HG03469 (cell line): Measurements from ENCODE around the gene EMX1.

Experiments
- ATAC-seq: cut with Tn5 transposase; IDR thresholded peaks from one replicate; pipeline ENCODE4 v1.9.1; 2021; ENCODE audit warnings: mild to moderate bottlenecking, moderate library complexity, moderate number of reproducible peaks; ENCODE audit not compliant: unreplicated experiment

The EMX1 gene

GRCh38 chr2:72942293-72942692, 25.0 kb downstream of the EMX1 start:
- ATAC-seq = no peak

GRCh38 chr2:72942881-72943418, 25.6 kb downstream of the EMX1 start:
- no peak for ATAC-seq

GRCh38 chr2:72943540-72944395, 26.4 kb downstream of the EMX1 start:
- no peak for ATAC-seq

- no peak for ATAC-seq
Measured at GRCh38 chr2:72944804-72945449, 27.6 kb downstream of the EMX1 start.

GRCh38 chr2:72945450-72946019, 28.2 kb downstream of the EMX1 start:
- no peak for ATAC-seq

GRCh38 chr2:72946466-72946865, 29.1 kb downstream of the EMX1 start:
- ATAC-seq = no peak

- ATAC-seq = no peak
Measured at GRCh38 chr2:72947952-72948830, 30.9 kb downstream of the EMX1 start.

- no peak for ATAC-seq
Measured at GRCh38 chr2:72949045-72949444, 31.7 kb downstream of the EMX1 start.

GRCh38 chr2:72949642-72950041, 32.3 kb downstream of the EMX1 start:
- ATAC-seq = no peak

- ATAC-seq = no peak
Measured at GRCh38 chr2:72950558-72951255, 33.4 kb downstream of the EMX1 start.

GRCh38 chr2:72951303-72952095, 34.2 kb downstream of the EMX1 start:
- ATAC-seq = no peak

GRCh38 chr2:72952110-72952823, 34.9 kb downstream of the EMX1 start:
- ATAC-seq = no peak

GRCh38 chr2:72952961-72953360, 35.6 kb downstream of the EMX1 start:
- no peak for ATAC-seq

- ATAC-seq = no peak
Measured at GRCh38 chr2:72953528-72953927, 36.2 kb downstream of the EMX1 start.

GRCh38 chr2:72953976-72954375, 36.7 kb downstream of the EMX1 start:
- no peak for ATAC-seq

GRCh38 chr2:72954376-72955227, 37.3 kb downstream of the EMX1 start:
- ATAC-seq = no peak

GRCh38 chr2:72955228-72956049, 38.1 kb downstream of the EMX1 start:
- ATAC-seq = no peak
